K562 (cell line): ENCODE data around the gene ALDH3B2. TPM values are rescaled to one million over a fixed set of nuclear protein-coding genes. Genes with fewer than 3 reads are reported as not detected.

Experiments
- ATAC-seq: fragments of 200-7000 bp; cut with Tn5 transposase; 3 replicates; pipeline ENCODE4 v1.9.1; 2020; ENCODE audit warnings: moderate library complexity
- BruUV-seq: library from RNA; stranded (reverse); fragments of 400-500 nt; replicated peaks from 2 replicates; lab custom pipeline; 2021; lab: Mats Ljungman, UMichigan
- CTCF ChIA-PET: fragments of 300-600 bp; formaldehyde crosslinking; extraction: SDS; loops from one replicate; lab custom pipeline; 2021; ENCODE audit warnings: low intra/inter-chr PET ratio; lab: Yijun Ruan, JAX
- POLR2A ChIA-PET: fragments of 300-600, 350-650 bp; sonication (Branson Sonifier 250); formaldehyde crosslinking; extraction: SDS; loops from one replicate; lab custom pipeline; 2021; ENCODE audit warnings: antibody characterized with exemption, inconsistent platforms; lab: Yijun Ruan, JAX
- DNase-seq, 4 experiments: peaks; one replicate each; pipeline versions ENCODE4 v3.0.0 to v3.0.0-alpha.2; 2011 to 2018; ENCODE audit warnings: low spot score in 3 of 4, mixed read lengths in 3 of 4; ENCODE audit errors: extremely low read depth in 1 of 4
- FAIRE-seq: peaks from 2 replicates; lab custom pipeline; 2011; peaks lifted over from hg19 to GRCh38; lab: Jason Lieb, UNC
- H2AFZ ChIP-seq: 2 replicates; pipeline ENCODE4 v1.6.0; 2011; ENCODE audit warnings: low read depth, low read length, control low read depth, inconsistent platforms
- H3K27ac ChIP-seq: fragments of 200-600 bp; 3 replicates; pipeline ENCODE4 v1.8.0; 2011; ENCODE audit warnings: low read depth, mild to moderate bottlenecking, control low read depth, inconsistent platforms, low read length, moderate library complexity, mixed read lengths; ENCODE audit errors: extremely low read depth
- H3K27me3 ChIP-seq, 2 experiments: fragments of 300-600 bp in 1 of 2; 2 replicates in 1 of 2; 3 replicates in 1 of 2; pipeline versions ENCODE4 v1.6.0 to v1.8.0; 2011; ENCODE audit warnings: inconsistent platforms in 2 of 2, low read length in 2 of 2, mild to moderate bottlenecking in 1 of 2, mixed read lengths in 1 of 2, moderate library complexity in 1 of 2; ENCODE audit not compliant: control insufficient read depth in 2 of 2, insufficient read depth in 2 of 2
- H3K36me3 ChIP-seq: fragments of 300-600 bp; 3 replicates; pipeline ENCODE4 v1.8.0; 2011; ENCODE audit warnings: mild to moderate bottlenecking, low read length, inconsistent platforms; ENCODE audit not compliant: control insufficient read depth, insufficient read depth
- H3K4me1 ChIP-seq, 2 experiments: fragments of 200-600 bp in 1 of 2; replicated peaks in 1 of 2; 2 replicates in 1 of 2; 3 replicates in 1 of 2; pipeline versions ENCODE4 v1.5.1 to v1.8.0; 2011; ENCODE audit warnings: inconsistent platforms in 2 of 2, low read length in 2 of 2, mild to moderate bottlenecking in 1 of 2, mixed read lengths in 1 of 2, moderate library complexity in 1 of 2; ENCODE audit not compliant: control insufficient read depth in 2 of 2, insufficient read depth in 2 of 2
- H3K4me2 ChIP-seq: 2 replicates; pipeline ENCODE4 v1.6.1; 2011; ENCODE audit warnings: low read length, control low read depth, inconsistent platforms, mixed read lengths; ENCODE audit not compliant: insufficient read depth
- H3K4me3 ChIP-seq: fragments of 200-600 bp; sonication (generic), shearing (Covaris generic); 2 replicates; pipeline ENCODE4 v1.5.1; 2016; ENCODE audit warnings: control low read depth, inconsistent platforms
- H3K79me2 ChIP-seq: fragments of 200-600 bp; 3 replicates; pipeline ENCODE4 v1.8.0; 2011; ENCODE audit warnings: low read length, inconsistent platforms; ENCODE audit not compliant: control insufficient read depth, insufficient read depth
- H3K9ac ChIP-seq, 2 experiments: 2 replicates each; pipeline versions ENCODE4 v1.6.0 to v1.6.1; 2011; ENCODE audit warnings: low read depth in 2 of 2, low read length in 2 of 2, control low read depth in 1 of 2, inconsistent platforms in 1 of 2, mild to moderate bottlenecking in 1 of 2, mixed read lengths in 1 of 2; ENCODE audit not compliant: insufficient read depth in 1 of 2
- H3K9me1 ChIP-seq: one replicate; pipeline ENCODE4 v1.6.0; 2011; ENCODE audit warnings: inconsistent platforms, mild to moderate bottlenecking, low read length, moderate library complexity; ENCODE audit not compliant: control insufficient read depth, insufficient read depth
- H3K9me3 ChIP-seq: replicated peaks from 2 replicates; pipeline ENCODE4 v1.5.1; 2011; ENCODE audit warnings: low read depth, low read length, inconsistent platforms; ENCODE audit not compliant: control insufficient read depth, insufficient read depth
- H4K20me1 ChIP-seq: replicated peaks from 2 replicates; pipeline ENCODE4 v1.6.1; 2011; ENCODE audit warnings: low read length, inconsistent platforms, mixed read lengths; ENCODE audit not compliant: control insufficient read depth, insufficient read depth
- FOXJ3 ChIP-seq: sonication (generic); formaldehyde crosslinking; IDR thresholded peaks from 2 replicates; pipeline ENCODE4 v1.4.0; 2020; ENCODE audit warnings: mild to moderate bottlenecking, missing genetic modification reagents
- MEF2A ChIP-seq: IDR thresholded peaks from 2 replicates; pipeline ENCODE4 v1.6.1; 2011; ENCODE audit warnings: low read depth, mild to moderate bottlenecking, low read length, moderate library complexity; ENCODE audit not compliant: control insufficient read depth
- RHOXF2B ChIP-seq: fragments of 250-450 bp; sonication (Bioruptor Pico); conservative IDR thresholded peaks from 2 replicates; pipeline ENCODE4 v1.5.1; 2021
- TOE1 ChIP-seq, 2 experiments: fragments of 450-650 bp in 1 of 2; sonication (generic) in 1 of 2; formaldehyde crosslinking in 1 of 2; IDR thresholded peaks; 2 replicates each; pipeline versions ENCODE4 v1.7.1 to v1.8.0; 2016 to 2022; ENCODE audit warnings: borderline replicate concordance in 2 of 2, mild to moderate bottlenecking in 2 of 2, antibody characterized with exemption in 1 of 2, inconsistent platforms in 1 of 2, low read depth in 1 of 2, missing genetic modification reagents in 1 of 2, moderate library complexity in 1 of 2
- ZNF143 ChIP-seq: sonication (generic); formaldehyde crosslinking; IDR thresholded peaks from 2 replicates; pipeline ENCODE4 v1.9.0; 2022; ENCODE audit warnings: mild to moderate bottlenecking, missing genetic modification reagents
- ZNF354B ChIP-seq: fragments of 250-450 bp; sonication (Bioruptor Pico); IDR thresholded peaks from 2 replicates; pipeline ENCODE4 v1.4.0; 2020
- WGBS: fragments of 100-300 bp; shearing (Covaris generic); methylation state at CpG from one replicate; pipeline ENCODE4 v1.1.6; 2016; ENCODE audit warnings: low coverage, mixed read lengths; ENCODE audit not compliant: insufficient coverage; ENCODE audit errors: missing lambda C conversion rate; 5-methylcytosine and 5-hydroxymethylcytosine counted together
- in situ Hi-C: fragments of 300-500 bp; cut with MboI; formaldehyde crosslinking; loops from 4 replicates; pipeline ENCODE4 v1.15.0; 2018; ENCODE audit warnings: inconsistent platforms, mixed read lengths
- intact Hi-C: fragments of 100-400 bp; cut with micrococcal nuclease; formaldehyde crosslinking; loops from 2 replicates; pipeline ENCODE4 v1.14.2; 2022
- polyA plus RNA-seq, 8 experiments: library from polyadenylated mRNA; depleted of rRNA in 4 of 8; stranded (reverse) in 5 of 8; unstranded in 3 of 8; fragments of >200 nt; fragmentation: Nextera tagmentation in 2 of 8; fragmentation: Illumina TruSeq in 1 of 8; extraction: Ambion mirVana in 2 of 8; extraction: Trizol in 1 of 8; gene quantifications; 2 replicates each; pipeline versions ENCODE4 v1.2.1 to v1.2.3, GENCODE V29; 2011 to 2014; ENCODE audit warnings: inconsistent platforms in 1 of 8, missing spikeins in 1 of 8
- total RNA-seq, 7 experiments: library from RNA; depleted of rRNA in 6 of 7; stranded (reverse); fragments of >200 nt in 6 of 7; fragmentation: Illumina TruSeq in 2 of 7; extraction: Trizol in 2 of 7; gene quantifications; 2 replicates each; pipeline versions ENCODE4 v1.2.1 to v1.2.3, GENCODE V29; 2011 to 2021; ENCODE audit warnings: low replicate concordance in 1 of 7
- TF ChIP-seq, protein P1 (sequence below): sonication (generic); formaldehyde crosslinking; IDR thresholded peaks from 2 replicates; pipeline ENCODE4 v1.8.0; 2022; ENCODE audit warnings: missing genetic modification reagents, mild to moderate bottlenecking, borderline replicate concordance
- TF ChIP-seq, protein P2 (sequence below): sonication (generic); formaldehyde crosslinking; IDR thresholded peaks from 2 replicates; pipeline ENCODE4 v1.8.0; 2022; ENCODE audit warnings: mild to moderate bottlenecking, missing genetic modification reagents
- TF ChIP-seq, protein P3 (sequence below): fragments of 450-650 bp; IDR thresholded peaks from 2 replicates; pipeline ENCODE4 v1.6.1; 2016; ENCODE audit warnings: low read depth

The ALDH3B2 gene
- total and polyA plus RNA-seq, 9 of the 15 experiments (the other 6 are each of a cell fraction or from before 2014, with no cell fraction given): not detected

DNA sequence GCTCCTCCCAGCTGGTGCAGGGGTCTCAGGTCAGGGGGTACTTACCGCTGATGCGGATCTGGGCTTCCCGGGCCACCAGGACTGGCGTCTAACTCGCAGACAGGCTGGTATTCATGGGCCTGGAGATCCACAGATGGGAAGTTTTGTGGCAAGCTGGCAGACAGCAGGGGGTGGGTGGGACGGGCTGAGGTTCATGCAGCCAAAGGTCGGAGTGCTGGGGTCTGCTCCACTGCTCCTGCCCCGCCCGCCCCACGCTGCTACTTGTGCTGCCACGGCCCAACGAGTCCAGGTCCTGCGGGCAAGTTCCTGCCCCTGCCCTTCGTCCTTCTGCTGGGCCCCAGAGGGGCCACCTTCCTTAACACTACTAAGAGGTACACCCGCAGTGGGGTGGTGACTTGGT, 27.0 kb downstream of the ALDH3B2 start:
- Histone ChIP-seq H3K4me3 (no peak overlapping the region), H3K9me1 (no peaks in the 10 kb centered on the region), H3K4me2 (no peak overlapping the region), H3K27ac (no peak overlapping the region), H4K20me1 (peaks cover 3% of the 10 kb centered on the region; the same call in 1 of the 2 replicates), H3K9me3 (no peaks in the 10 kb centered on the region; the same call in none of the 2 replicates), H3K79me2 (no peaks in the 10 kb centered on the region), H3K36me3 (no peaks in the 10 kb centered on the region), H3K4me1 (peaks cover 0 to 43% of the 10 kb centered on the region in 2 experiments; a peak in 2 of 5 replicates), H3K27me3 (peaks cover 2 to 13% of the 10 kb centered on the region in 2 experiments; a peak in 3 of 5 replicates), H2AFZ (no peak overlapping the region), H3K9ac (no peak overlapping the region)
- ChIA-PET POLR2A (interaction anchor here (0.7 to 1.0 kb wide), 2 partner anchors 20 to 1333 kb away, joined by 3 read pairs; no protein-coding TSS in a partner anchor), CTCF (interaction anchor here (1.4 kb wide), 1 partner anchor 12 kb away, joined by 4 read pairs; no protein-coding TSS in a partner anchor)
- 26% methylated on average over 10 of the region's 15 CpGs for WGBS
- no peak for ATAC-seq
- intact Hi-C loops (loop anchor here (10.0 kb wide), 1 partner anchor 157 kb away; no protein-coding TSS in a partner anchor), in situ Hi-C loops (no loop called here)
- FAIRE-seq: no peak
- no peak for DNase-seq
- no TSS peak for BruUV-seq
- TF ChIP-seq, protein P1, sequence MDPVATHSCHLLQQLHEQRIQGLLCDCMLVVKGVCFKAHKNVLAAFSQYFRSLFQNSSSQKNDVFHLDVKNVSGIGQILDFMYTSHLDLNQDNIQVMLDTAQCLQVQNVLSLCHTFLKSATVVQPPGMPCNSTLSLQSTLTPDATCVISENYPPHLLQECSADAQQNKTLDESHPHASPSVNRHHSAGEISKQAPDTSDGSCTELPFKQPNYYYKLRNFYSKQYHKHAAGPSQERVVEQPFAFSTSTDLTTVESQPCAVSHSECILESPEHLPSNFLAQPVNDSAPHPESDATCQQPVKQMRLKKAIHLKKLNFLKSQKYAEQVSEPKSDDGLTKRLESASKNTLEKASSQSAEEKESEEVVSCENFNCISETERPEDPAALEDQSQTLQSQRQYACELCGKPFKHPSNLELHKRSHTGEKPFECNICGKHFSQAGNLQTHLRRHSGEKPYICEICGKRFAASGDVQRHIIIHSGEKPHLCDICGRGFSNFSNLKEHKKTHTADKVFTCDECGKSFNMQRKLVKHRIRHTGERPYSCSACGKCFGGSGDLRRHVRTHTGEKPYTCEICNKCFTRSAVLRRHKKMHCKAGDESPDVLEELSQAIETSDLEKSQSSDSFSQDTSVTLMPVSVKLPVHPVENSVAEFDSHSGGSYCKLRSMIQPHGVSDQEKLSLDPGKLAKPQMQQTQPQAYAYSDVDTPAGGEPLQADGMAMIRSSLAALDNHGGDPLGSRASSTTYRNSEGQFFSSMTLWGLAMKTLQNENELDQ (CRISPR knock-in tag): no peak
- TF ChIP-seq, protein P2, sequence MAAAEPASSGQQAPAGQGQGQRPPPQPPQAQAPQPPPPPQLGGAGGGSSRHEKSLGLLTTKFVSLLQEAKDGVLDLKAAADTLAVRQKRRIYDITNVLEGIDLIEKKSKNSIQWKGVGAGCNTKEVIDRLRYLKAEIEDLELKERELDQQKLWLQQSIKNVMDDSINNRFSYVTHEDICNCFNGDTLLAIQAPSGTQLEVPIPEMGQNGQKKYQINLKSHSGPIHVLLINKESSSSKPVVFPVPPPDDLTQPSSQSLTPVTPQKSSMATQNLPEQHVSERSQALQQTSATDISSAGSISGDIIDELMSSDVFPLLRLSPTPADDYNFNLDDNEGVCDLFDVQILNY: no peak
- TF ChIP-seq ZNF143 (CRISPR knock-in tag) (no peak), TOE1 (IDR thresholded peaks at IDR 0.05; ENCODE audit: borderline replicate concordance) (no peak), TOE1 (CRISPR knock-in tag; IDR thresholded peaks at IDR 0.05; ENCODE audit: borderline replicate concordance, low read depth) (no peak), ZNF354B (no peak), MEF2A (no peak), FOXJ3 (CRISPR knock-in tag) (no peak), RHOXF2B (CRISPR knock-in tag) (no peak)
- TF ChIP-seq, protein P3, sequence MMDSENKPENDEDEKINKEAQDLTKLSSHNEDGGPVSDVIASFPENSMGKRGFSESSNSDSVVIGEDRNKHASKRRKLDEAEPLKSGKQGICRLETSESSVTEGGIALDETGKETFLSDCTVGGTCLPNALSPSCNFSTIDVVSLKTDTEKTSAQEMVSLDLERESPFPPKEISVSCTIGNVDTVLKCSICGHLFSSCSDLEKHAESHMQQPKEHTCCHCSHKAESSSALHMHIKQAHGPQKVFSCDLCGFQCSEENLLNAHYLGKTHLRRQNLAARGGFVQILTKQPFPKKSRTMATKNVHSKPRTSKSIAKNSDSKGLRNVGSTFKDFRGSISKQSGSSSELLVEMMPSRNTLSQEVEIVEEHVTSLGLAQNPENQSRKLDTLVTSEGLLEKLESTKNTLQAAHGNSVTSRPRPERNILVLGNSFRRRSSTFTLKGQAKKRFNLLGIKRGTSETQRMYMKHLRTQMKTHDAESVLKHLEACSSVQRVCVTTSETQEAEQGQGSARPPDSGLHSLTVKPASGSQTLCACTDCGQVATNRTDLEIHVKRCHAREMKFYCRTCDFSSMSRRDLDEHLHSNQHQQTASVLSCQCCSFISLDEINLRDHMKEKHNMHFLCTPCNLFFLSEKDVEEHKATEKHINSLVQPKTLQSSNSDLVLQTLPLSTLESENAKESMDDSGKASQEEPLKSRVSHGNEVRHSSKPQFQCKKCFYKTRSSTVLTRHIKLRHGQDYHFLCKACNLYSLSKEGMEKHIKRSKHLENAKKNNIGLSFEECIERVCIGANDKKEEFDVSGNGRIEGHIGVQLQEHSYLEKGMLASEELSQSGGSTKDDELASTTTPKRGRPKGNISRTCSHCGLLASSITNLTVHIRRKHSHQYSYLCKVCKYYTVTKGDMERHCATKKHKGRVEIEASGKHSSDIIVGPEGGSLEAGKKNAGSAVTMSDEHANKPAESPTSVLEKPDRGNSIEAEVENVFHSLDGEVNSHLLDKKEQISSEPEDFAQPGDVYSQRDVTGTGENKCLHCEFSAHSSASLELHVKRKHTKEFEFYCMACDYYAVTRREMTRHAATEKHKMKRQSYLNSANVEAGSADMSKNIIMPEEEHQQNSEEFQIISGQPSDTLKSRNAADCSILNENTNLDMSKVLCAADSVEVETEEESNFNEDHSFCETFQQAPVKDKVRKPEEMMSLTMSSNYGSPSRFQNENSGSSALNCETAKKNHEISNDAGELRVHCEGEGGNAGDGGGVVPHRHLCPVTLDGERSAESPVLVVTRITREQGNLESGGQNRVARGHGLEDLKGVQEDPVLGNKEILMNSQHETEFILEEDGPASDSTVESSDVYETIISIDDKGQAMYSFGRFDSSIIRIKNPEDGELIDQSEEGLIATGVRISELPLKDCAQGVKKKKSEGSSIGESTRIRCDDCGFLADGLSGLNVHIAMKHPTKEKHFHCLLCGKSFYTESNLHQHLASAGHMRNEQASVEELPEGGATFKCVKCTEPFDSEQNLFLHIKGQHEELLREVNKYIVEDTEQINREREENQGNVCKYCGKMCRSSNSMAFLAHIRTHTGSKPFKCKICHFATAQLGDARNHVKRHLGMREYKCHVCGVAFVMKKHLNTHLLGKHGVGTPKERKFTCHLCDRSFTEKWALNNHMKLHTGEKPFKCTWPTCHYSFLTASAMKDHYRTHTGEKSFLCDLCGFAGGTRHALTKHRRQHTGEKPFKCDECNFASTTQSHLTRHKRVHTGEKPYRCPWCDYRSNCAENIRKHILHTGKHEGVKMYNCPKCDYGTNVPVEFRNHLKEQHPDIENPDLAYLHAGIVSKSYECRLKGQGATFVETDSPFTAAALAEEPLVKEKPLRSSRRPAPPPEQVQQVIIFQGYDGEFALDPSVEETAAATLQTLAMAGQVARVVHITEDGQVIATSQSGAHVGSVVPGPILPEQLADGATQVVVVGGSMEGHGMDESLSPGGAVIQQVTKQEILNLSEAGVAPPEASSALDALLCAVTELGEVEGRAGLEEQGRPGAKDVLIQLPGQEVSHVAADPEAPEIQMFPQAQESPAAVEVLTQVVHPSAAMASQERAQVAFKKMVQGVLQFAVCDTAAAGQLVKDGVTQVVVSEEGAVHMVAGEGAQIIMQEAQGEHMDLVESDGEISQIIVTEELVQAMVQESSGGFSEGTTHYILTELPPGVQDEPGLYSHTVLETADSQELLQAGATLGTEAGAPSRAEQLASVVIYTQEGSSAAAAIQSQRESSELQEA: no peak
